Transverse colon (tissue), 4 donors: ENCODE data around the gene ERICH2. TPM values are rescaled to one million over a fixed set of nuclear protein-coding genes. Genes with fewer than 3 reads are reported as not detected.

Source experiments
- DNase-seq: peaks from one replicate; pipeline ENCODE4 v3.0.0-alpha.2; 2019
- H3K27ac ChIP-seq, 4 donors: fragments of 200-600 bp; sonication (generic); 2 replicates each; pipeline ENCODE4 v1.5.1; 2016 to 2018; ENCODE audit warnings: inconsistent platforms in 4 of 4
- H3K27me3 ChIP-seq: fragments of 200-600 bp; sonication (generic); 2 replicates; pipeline ENCODE4 v1.5.1; 2017; ENCODE audit warnings: inconsistent platforms
- H3K36me3 ChIP-seq, 4 donors: fragments of 200-600 bp; sonication (generic); 2 replicates each; pipeline ENCODE4 v1.5.1; 2017 to 2019; ENCODE audit warnings: inconsistent platforms in 4 of 4
- H3K4me1 ChIP-seq, 4 donors: fragments of 200-600 bp; sonication (generic); 2 replicates each; pipeline ENCODE4 v1.5.1; 2017 to 2020; ENCODE audit warnings: inconsistent platforms in 4 of 4
- H3K4me3 ChIP-seq, 4 donors: fragments of 200-600 bp; sonication (generic); 1 replicate in 1 of 4; 2 replicates in 3 of 4; pipeline versions ENCODE4 v1.5.1 to v1.6.1; 2017 to 2019; ENCODE audit warnings: inconsistent platforms in 4 of 4
- H3K9me3 ChIP-seq, 2 donors: fragments of 200-600 bp; sonication (generic); 2 replicates each; pipeline ENCODE4 v1.5.1; 2017 to 2019; ENCODE audit warnings: inconsistent platforms in 2 of 2
- EP300 ChIP-seq: sonication (generic); formaldehyde crosslinking; IDR thresholded peaks from one replicate; pipeline ENCODE4 v1.6.1; 2017; ENCODE audit warnings: antibody characterized with exemption, low read depth
- POLR2A ChIP-seq: fragments of 450-650 bp; IDR thresholded peaks from one replicate; pipeline ENCODE4 v1.6.1; 2016; ENCODE audit warnings: antibody characterized with exemption, mild to moderate bottlenecking, moderate library complexity
- POLR2AphosphoS5 ChIP-seq, 3 donors: sonication (generic); formaldehyde crosslinking; IDR thresholded peaks; one replicate each; pipeline ENCODE4 v1.6.1; 2016; ENCODE audit warnings: antibody characterized with exemption in 3 of 3
- WGBS, 2 donors: methylation state at CpG; one replicate each; pipeline ENCODE4 v1.1.5; 2018; ENCODE audit warnings: low coverage in 1 of 2; 5-methylcytosine and 5-hydroxymethylcytosine counted together
- in situ Hi-C, 4 donors: fragments of 200-750 bp; cut with MboI; loops; one replicate each; pipeline versions ENCODE4 v1.15.0 to v1.15.1; 2017; ENCODE audit warnings: low sequenced_read_pairs in 3 of 4, low pct_ligation_motif_present in 1 of 4, low pct_unique_long_range_greater_than_20kb in 1 of 4
- intact Hi-C: fragments of 100-400 bp; cut with DNase I; formaldehyde crosslinking; loops from one replicate; pipeline ENCODE4 v1.15.1; 2023; ENCODE audit warnings: low total_unique reads
- total RNA-seq, 4 donors: library from RNA; depleted of rRNA; stranded (reverse); fragments of >200 nt; gene quantifications; one replicate each; pipeline ENCODE4 v1.1.0, GENCODE V29; 2016
- TF ChIP-seq, protein P1 (sequence below), 5 experiments: fragments of 200-600 bp in 3 of 5; fragments of 450-650 bp in 2 of 5; sonication (generic) in 3 of 5; IDR thresholded peaks; 1 replicate in 2 of 5; 2 replicates in 3 of 5; pipeline ENCODE4 v1.5.1; 2016 to 2017; ENCODE audit warnings: antibody characterized with exemption in 5 of 5, inconsistent platforms in 3 of 5, mild to moderate bottlenecking in 2 of 5, moderate library complexity in 1 of 5

Gene ERICH2, protein sequence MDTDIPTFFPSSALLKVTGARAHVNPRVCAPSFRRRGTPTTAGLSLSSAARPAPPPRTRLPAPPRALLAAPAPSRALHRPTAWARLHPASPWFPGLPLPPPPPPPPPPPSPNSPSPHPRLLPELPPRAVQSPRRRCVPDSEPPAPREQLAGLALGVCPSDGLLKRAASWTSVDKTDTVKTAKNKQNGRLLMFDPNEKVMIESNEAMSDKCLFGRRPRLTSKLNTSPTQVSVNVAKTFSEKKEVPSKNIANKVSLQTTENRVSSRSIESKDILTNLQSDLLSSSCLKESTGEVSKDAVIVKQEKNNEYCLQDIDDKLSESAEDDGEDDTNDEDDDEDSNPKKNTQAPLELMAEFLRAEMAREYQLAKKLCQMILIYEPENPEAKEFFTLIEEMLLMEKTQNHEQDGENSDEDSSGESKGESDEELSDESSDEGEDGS
- total RNA-seq = not detected

DNA sequence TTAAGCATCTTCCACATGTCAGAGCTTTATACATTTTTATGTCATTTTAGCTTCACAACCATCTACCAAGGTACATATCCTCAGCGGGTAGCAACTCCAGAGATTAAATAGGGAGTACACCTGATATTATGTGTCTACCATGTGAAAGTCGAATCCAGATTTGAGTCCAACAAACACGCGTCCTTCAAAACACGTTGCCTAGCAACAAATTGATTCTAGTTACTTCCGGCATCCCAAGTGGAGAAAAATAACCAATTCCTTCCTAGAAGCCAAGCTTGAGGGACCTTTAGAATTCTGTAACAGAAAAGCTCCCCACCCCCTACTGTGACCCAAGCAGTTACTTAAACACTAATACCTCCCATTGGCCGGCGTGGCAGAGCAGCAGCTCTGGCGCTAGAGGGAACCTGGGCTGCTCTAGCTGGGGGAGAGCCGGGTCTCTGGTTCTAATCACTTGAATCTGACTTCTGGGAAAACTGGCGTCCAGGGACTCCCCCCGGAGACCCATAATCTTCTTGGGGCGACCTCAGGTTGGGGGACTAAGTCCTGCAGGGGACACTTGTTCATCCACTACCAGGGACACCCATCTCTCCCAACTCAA lies at the start of gene ERICH2:
ERICH2 (plus strand) TSS at position 371 of the 598 bp plus-strand sequence. CDS start 304 bp downstream, outside the sequence.
- peak within 1 kb of the TSS; percentile 49 to 76 (median 68) for H3K4me3 ChIP-seq
- peak; percentile 25 for TF ChIP-seq POLR2A
- TF ChIP-seq EP300 = no peak
- TF ChIP-seq, protein P1, sequence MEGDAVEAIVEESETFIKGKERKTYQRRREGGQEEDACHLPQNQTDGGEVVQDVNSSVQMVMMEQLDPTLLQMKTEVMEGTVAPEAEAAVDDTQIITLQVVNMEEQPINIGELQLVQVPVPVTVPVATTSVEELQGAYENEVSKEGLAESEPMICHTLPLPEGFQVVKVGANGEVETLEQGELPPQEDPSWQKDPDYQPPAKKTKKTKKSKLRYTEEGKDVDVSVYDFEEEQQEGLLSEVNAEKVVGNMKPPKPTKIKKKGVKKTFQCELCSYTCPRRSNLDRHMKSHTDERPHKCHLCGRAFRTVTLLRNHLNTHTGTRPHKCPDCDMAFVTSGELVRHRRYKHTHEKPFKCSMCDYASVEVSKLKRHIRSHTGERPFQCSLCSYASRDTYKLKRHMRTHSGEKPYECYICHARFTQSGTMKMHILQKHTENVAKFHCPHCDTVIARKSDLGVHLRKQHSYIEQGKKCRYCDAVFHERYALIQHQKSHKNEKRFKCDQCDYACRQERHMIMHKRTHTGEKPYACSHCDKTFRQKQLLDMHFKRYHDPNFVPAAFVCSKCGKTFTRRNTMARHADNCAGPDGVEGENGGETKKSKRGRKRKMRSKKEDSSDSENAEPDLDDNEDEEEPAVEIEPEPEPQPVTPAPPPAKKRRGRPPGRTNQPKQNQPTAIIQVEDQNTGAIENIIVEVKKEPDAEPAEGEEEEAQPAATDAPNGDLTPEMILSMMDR (IDR thresholded peaks at IDR 0.05) = no peak
- no peak for TF ChIP-seq POLR2AphosphoS5 (IDR thresholded peaks at IDR 0.05)
- H3K36me3 ChIP-seq = no peaks in the 10 kb centered on the region
- intact Hi-C loops = no loop called here
- peak within 1 kb of the TSS; percentile 65 to 78 (median 74) for H3K27ac ChIP-seq
- no peaks in the 10 kb centered on the region for H3K9me3 ChIP-seq
- peaks cover 0 to 18% (median 0%) of the 10 kb centered on the region in 4 donors for H3K4me1 ChIP-seq
- in situ Hi-C loops = no loop called here
- peaks cover 15% of the 10 kb centered on the region for H3K27me3 ChIP-seq
- 5 to 12% methylated on average over 6 to 13 of the region's 13 CpGs for WGBS, 2 donors
- peak; percentile 41 for DNase-seq

DNA sequence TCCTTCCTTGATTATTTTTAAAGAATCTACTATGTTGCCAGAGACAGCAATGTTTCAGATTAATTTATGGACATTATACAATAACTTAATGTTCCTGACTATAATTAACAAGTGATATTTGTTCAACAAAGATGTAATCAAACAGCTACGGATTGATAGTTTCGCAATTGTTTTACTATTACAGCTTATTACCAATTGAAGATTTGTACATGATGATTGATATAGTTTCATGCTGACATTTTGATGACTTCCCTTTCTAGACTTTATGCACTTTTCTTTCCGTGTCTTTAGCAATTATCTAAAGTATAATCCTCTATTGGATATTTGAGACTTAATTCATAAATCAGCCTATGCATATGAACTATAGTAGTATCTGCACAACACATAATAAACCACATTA lies 48.5 kb upstream of the ERICH2 start:
- 78 to 82% methylated on average over 3 of the region's 3 CpGs for WGBS, 2 donors
- peaks cover 0 to 10% (median 8%) of the 10 kb centered on the region in 4 donors for H3K4me1 ChIP-seq
- in situ Hi-C loops (loop anchor here in 2 of 4 donors (25.0 kb wide), 2 partner anchors 91 to 309 kb away; partner anchors contain the start of gene GAD1 (in 1 of the 2)), intact Hi-C loops (no loop called here)
- no peaks in the 10 kb centered on the region for H3K36me3 ChIP-seq
- no peak for DNase-seq
- TF ChIP-seq POLR2AphosphoS5 (IDR thresholded peaks at IDR 0.05) = no peak
- no peak for TF ChIP-seq EP300
- TF ChIP-seq POLR2A = no peak
- TF ChIP-seq, protein P1 (IDR thresholded peaks at IDR 0.05) = no peak
- H3K4me3 ChIP-seq = no peak overlapping the region
- H3K27ac ChIP-seq = no peak overlapping the region
- peaks cover 42% of the 10 kb centered on the region for H3K27me3 ChIP-seq
- no peaks in the 10 kb centered on the region for H3K9me3 ChIP-seq

DNA sequence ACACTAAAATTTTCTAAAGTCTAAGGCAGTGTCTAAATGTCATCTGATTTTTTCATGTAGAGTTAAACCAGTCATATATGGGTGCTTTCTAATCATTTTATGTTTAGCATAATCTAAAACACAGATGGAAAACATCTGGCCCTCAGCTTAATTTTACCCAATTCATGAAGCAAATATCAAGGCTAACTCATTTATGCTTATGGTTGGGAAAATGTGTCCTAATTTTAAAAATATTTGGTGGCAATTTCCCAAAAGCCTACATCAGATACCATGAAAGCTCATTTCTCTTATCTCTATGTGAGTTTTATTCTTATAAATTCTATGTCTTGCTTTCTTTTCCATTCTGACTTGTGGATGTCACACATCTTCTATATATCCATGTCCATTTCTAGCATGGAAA lies 47.9 kb upstream of the ERICH2 start:
- Histone ChIP-seq H3K4me1 (peaks cover 0 to 4% (median 2%) of the 10 kb centered on the region in 4 donors), H3K9me3 (no peaks in the 10 kb centered on the region), H3K36me3 (no peaks in the 10 kb centered on the region), H3K27me3 (peaks cover 36% of the 10 kb centered on the region), H3K27ac (no peak overlapping the region), H3K4me3 (no peak overlapping the region)
- TF ChIP-seq, protein P1 (IDR thresholded peaks at IDR 0.05) = no peak
- no peak for TF ChIP-seq EP300
- TF ChIP-seq POLR2AphosphoS5 (IDR thresholded peaks at IDR 0.05) = no peak
- TF ChIP-seq POLR2A = no peak
- DNase-seq = no peak
- in situ Hi-C loops = loop anchor here in 2 of 4 donors (25.0 kb wide), 2 partner anchors 90 to 310 kb away; partner anchors contain the start of gene GAD1 (in 1 of the 2)
- intact Hi-C loops = no loop called here

DNA sequence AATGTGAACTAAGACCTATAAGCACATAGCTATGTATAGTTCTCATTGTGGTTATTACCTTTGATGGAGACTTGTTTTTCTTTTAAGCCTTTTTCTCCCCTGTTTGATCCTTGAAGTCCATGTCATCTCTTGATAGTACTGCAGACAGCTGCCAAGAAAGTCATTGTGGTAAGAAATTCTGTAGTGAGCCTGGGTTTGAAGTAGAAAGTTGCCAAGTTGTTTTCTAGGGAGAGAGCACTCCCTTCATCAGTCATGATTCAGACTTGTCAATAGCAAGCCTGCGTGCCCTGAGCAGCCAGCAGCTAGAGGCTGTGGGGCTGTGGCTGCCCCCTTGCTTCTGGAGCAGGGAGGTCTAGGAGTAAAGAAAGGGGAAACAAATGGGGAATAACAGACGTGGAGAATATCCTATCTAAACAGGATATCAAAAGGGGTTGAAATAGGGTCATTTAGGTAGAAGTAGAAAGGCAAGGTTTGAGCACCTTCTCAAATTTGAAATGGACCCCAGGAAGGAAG lies 46.7 kb upstream of the ERICH2 start:
- Histone ChIP-seq H3K27me3 (peaks cover 24% of the 10 kb centered on the region), H3K27ac (no peak overlapping the region), H3K4me1 (no peaks in the 10 kb centered on the region), H3K36me3 (no peaks in the 10 kb centered on the region), H3K4me3 (no peak overlapping the region), H3K9me3 (no peaks in the 10 kb centered on the region)
- 74 to 75% methylated on average over 2 of the region's 2 CpGs for WGBS, 2 donors
- no peak for TF ChIP-seq POLR2AphosphoS5 (IDR thresholded peaks at IDR 0.05)
- no peak for TF ChIP-seq POLR2A
- TF ChIP-seq, protein P1 (IDR thresholded peaks at IDR 0.05) = no peak
- no peak for TF ChIP-seq EP300
- in situ Hi-C loops (loop anchor here in 2 of 4 donors (25.0 kb wide), 2 partner anchors 89 to 311 kb away; partner anchors contain the start of gene GAD1 (in 1 of the 2)), intact Hi-C loops (no loop called here)
- DNase-seq = no peak
